AG04450 (cell line): ENCODE results near the gene RMI2. TPM values are rescaled to one million over a fixed set of nuclear protein-coding genes. Genes with fewer than 3 reads are reported as not detected.

Source experiments
- CTCF ChIA-PET: fragments of 300-600, 350-600 bp; formaldehyde crosslinking; extraction: SDS; loops from one replicate; lab custom pipeline; 2022; ENCODE audit warnings: antibody characterized with exemption, inconsistent platforms; lab: Charles Lee
- POLR2A ChIA-PET: fragments of 350-600 bp; formaldehyde crosslinking; extraction: SDS; loops from one replicate; lab custom pipeline; 2021; ENCODE audit warnings: antibody characterized with exemption, inconsistent platforms; lab: Yijun Ruan, JAX
- DNase-seq: peaks from one replicate; pipeline ENCODE4 v3.0.0-alpha.2; 2011; ENCODE audit warnings: low read depth, low spot score
- H3K27ac ChIP-seq: one replicate; pipeline ENCODE4 v1.5.1; 2012; ENCODE audit warnings: low read depth, low read length, control low read depth
- H3K27me3 ChIP-seq: one replicate; pipeline ENCODE4 v1.6.0; 2012; ENCODE audit warnings: low read length; ENCODE audit not compliant: control insufficient read depth, insufficient read depth
- H3K4me3 ChIP-seq: 2 replicates; pipeline ENCODE4 v1.5.1; 2011; ENCODE audit warnings: mild to moderate bottlenecking, low read depth, low read length, control low read depth
- H3K9me3 ChIP-seq: 2 replicates; pipeline ENCODE4 v1.5.1; 2012; ENCODE audit warnings: low read length; ENCODE audit not compliant: control insufficient read depth, insufficient read depth
- CTCF ChIP-seq: IDR thresholded peaks from 2 replicates; pipeline ENCODE4 v1.5.1; 2011; ENCODE audit warnings: low read depth, low read length, control low read depth, inconsistent platforms
- polyA plus RNA-seq: library from polyadenylated mRNA; depleted of rRNA; stranded (reverse); fragments of >200 nt; gene quantifications from 2 replicates; pipeline ENCODE4 v1.2.3, GENCODE V29; 2011

Gene RMI2
- polyA plus RNA-seq, 1 experiment: 4.7 TPM

DNA sequence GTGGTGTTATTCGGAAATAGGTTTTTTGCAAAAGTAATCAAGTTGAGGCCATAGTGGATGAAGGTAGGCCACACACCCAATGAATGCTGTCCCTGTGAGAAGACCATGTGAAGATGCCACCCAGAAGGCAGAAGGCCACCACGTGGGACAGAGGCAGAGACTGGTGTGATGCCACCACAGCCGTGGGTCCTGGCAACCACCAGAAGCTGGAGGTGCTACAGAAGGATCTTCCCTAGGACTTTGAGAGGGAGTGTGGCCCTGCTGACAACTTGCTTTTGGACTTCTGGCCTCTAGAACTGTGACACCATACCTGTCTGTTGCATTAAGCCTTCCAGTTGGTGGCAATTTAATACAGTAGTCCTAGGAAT, 49.3 kb downstream of the RMI2 start:
- POLR2A ChIA-PET: no interaction called here
- Histone ChIP-seq H3K9me3 (no peaks in the 10 kb centered on the region), H3K4me3 (no peak overlapping the region), H3K27ac (no peak overlapping the region), H3K27me3 (peaks cover 3% of the 10 kb centered on the region)
- CTCF ChIA-PET: interaction anchor here (0.6 to 6.4 kb wide), 4 partner anchors 7 to 437 kb away, joined by 3 to 51 read pairs (median 12); no protein-coding TSS in a partner anchor
- DNase-seq: no peak
- TF ChIP-seq CTCF: no peak

DNA sequence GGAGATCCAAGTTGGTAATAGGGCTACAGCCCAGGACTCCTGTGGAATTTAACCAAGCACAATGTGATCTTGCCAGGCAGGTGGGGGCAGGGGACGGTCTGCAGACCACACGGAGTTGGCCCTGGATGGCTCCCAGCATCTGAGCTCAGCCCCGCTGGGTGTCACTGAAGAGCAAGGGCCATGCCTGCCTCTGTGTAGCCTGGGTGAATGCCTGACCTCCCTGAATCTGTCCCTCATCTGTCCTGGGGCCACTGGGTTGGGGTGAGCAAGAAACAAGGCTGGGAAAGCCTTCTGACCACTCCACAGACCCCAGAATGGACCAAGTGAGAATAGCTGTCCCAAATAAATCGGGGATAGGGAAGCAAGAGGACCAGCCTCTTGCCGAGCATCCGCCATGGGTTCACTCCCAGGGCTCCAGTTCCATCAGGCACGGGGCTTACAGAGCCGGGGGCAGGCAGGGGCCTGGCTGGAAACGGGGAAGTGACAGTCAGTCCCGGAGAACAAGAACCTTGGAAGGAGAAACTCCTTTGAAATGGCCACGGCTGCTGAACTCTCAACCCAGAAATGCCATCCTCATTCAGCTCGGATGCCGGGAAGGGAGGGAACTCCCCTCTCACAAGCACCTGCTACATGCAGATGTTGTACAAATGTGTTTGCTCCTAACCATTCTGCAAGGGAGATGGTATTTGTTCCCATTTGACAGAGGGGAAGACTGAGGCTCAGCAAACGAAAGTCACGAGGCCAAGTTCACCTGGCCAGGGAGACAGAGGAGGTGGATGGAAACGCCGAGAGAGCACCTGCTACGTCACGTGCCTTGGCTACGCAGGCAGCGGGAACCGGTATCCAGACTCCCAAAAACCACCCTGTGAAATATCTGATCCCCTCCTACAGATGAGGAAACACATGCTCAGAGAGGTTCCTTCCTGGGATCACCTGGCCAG, 50.0 kb downstream of the RMI2 start:
- no peaks in the 10 kb centered on the region for H3K9me3 ChIP-seq
- no peak for TF ChIP-seq CTCF
- DNase-seq: no peak
- peaks cover 3% of the 10 kb centered on the region for H3K27me3 ChIP-seq
- no peak overlapping the region for H3K27ac ChIP-seq
- ChIA-PET CTCF (interaction anchor here (0.5 to 6.4 kb wide), 31 partner anchors 8 to 442 kb away, joined by 3 to 54 read pairs (median 5); no protein-coding TSS in a partner anchor), POLR2A (interaction anchor here (0.6 to 1.1 kb wide), 3 partner anchors 140 to 396 kb away, joined by 3 to 6 read pairs (median 3); partner anchors contain the start of gene SOCS1)
- no peak overlapping the region for H3K4me3 ChIP-seq

- ChIA-PET CTCF (interaction anchor here (0.5 to 6.4 kb wide), 30 partner anchors 9 to 442 kb away, joined by 3 to 54 read pairs (median 5); partner anchors contain the start of gene PRM3), POLR2A (interaction anchor here (0.8 to 1.1 kb wide), 2 partner anchors 140 to 396 kb away, joined by 3 to 6 read pairs; partner anchors contain the start of gene SOCS1)
- no peak for TF ChIP-seq CTCF
- no peak overlapping the region for H3K27ac ChIP-seq
- H3K4me3 ChIP-seq: no peak overlapping the region
- H3K27me3 ChIP-seq: peaks cover 3% of the 10 kb centered on the region
- no peaks in the 10 kb centered on the region for H3K9me3 ChIP-seq
- no peak for DNase-seq
These were observed 50.6 kb downstream of the RMI2 start for GRCh38 chr16:11395949-11396240.

DNA sequence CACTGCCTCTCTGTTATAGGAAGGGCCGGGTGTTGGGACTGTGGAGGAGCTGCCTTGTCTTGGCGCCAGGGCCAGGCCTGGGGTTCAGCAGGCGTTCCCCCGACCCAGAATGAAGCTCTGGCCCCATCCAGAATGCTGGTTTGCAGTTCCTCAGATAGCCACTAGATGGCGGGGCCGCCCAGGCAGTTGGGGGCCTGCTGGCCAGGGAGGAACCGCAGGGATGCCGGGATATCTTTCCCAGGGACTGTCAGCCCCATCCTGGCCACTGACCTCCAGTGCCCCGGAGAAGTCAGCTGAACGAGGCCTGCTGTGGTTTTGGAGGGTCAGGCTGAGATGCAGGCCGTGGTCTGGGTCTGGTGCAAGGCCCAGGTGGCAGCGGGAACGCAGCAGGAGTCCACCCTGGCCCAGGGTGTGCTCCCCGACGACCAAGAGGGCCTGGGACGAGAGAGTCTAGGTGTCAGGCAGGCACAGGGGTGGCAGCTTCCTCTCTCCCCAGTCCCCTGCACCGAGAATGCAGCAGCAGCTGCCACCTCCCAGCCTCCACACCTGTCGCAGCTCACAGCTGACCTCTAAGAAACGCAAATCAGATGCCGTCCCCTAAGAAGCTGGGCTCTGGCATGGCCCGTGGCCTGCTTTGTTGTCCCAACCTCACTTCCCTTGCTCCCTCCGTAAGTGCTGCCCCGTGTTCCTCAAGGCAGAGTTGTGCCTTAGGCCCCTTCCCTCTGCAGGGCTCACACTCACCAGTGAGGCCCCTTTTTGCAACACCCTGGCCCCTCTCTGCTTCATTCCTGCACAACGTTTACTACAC, 51.2 kb downstream of the RMI2 start:
- DNase-seq: peak; percentile 27
- Histone ChIP-seq H3K4me3 (no peak overlapping the region), H3K27ac (no peak overlapping the region), H3K9me3 (no peaks in the 10 kb centered on the region), H3K27me3 (no peaks in the 10 kb centered on the region)
- peak; percentile 98 for TF ChIP-seq CTCF
- CTCF ChIA-PET: interaction anchor here (0.5 to 6.4 kb wide), 35 partner anchors 9 to 672 kb away, joined by 3 to 54 read pairs (median 4); partner anchors contain the start of gene PRM3
- POLR2A ChIA-PET: interaction anchor here (0.8 to 1.1 kb wide), 2 partner anchors 141 to 395 kb away, joined by 3 to 6 read pairs; partner anchors contain the start of gene SOCS1
